Measurements from ENCODE around the gene DOK6. TPM values are rescaled to one million over a fixed set of nuclear protein-coding genes. Genes with fewer than 3 reads are reported as not detected.
A peak's percentile ranks its signal among the peaks of the same experiment; 100 is the strongest.

The DOK6 gene
- total RNA-seq, 1 donor from 2014 or later = 0.43 TPM

DNA sequence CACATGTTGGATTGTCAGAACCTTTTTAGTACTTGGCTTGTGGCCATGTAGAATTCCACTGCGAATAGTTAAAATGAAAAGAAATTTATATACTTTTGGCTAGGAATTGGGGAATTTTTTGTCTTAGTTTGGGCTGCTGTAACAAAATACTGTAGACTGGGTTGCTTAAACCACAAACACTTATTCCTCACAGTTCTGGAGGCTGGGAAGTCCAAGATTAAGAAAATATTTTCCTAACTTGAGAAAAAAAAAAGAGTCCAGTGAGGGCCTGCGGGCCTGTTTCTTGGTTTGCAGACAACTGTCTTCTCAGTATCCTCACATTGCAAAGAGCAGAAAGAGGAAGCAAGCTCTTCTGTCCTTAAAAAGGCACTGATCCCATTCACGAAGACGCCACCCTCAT is 465.1 kb downstream of the DOK6 start:
- no peak overlapping the region for H3K9ac ChIP-seq
- no peaks in the 10 kb centered on the region for H3K27me3 ChIP-seq
- H2AFZ ChIP-seq (replicated peaks) = no peak overlapping the region
- no peaks in the 10 kb centered on the region for H3K4me1 ChIP-seq
- H3K4me3 ChIP-seq = no peak overlapping the region
- no peak for DNase-seq (ENCODE audit: low spot score)
- TF ChIP-seq EZH2 (IDR thresholded peaks at IDR 0.05) = no peak
- TF ChIP-seq, protein P1, sequence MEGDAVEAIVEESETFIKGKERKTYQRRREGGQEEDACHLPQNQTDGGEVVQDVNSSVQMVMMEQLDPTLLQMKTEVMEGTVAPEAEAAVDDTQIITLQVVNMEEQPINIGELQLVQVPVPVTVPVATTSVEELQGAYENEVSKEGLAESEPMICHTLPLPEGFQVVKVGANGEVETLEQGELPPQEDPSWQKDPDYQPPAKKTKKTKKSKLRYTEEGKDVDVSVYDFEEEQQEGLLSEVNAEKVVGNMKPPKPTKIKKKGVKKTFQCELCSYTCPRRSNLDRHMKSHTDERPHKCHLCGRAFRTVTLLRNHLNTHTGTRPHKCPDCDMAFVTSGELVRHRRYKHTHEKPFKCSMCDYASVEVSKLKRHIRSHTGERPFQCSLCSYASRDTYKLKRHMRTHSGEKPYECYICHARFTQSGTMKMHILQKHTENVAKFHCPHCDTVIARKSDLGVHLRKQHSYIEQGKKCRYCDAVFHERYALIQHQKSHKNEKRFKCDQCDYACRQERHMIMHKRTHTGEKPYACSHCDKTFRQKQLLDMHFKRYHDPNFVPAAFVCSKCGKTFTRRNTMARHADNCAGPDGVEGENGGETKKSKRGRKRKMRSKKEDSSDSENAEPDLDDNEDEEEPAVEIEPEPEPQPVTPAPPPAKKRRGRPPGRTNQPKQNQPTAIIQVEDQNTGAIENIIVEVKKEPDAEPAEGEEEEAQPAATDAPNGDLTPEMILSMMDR (IDR thresholded peaks at IDR 0.05) = no peak
- TF ChIP-seq EZH2phosphoT487 (IDR thresholded peaks at IDR 0.05) = no peak
- no peaks in the 10 kb centered on the region for H3K79me2 ChIP-seq (ENCODE audit: low read depth)
- Mint-ChIP-seq H3K4me3 (no peak overlapping the region), H3K36me3 (no peaks in the 10 kb centered on the region), H3K4me1 (peaks cover 3% of the 10 kb centered on the region), H3K27ac (no peak overlapping the region), H3K27me3 (ENCODE audit: insufficient read depth, low read depth) (peaks cover 2% of the 10 kb centered on the region), H3K9me3 (no peaks in the 10 kb centered on the region)
- H4K20me1 ChIP-seq (ENCODE audit: low read depth) = no peaks in the 10 kb centered on the region
- H3K9me3 ChIP-seq (ENCODE audit: low read depth) = no peaks in the 10 kb centered on the region
- no peaks in the 10 kb centered on the region for H3F3A ChIP-seq (ENCODE audit: low read depth)
- no peak overlapping the region for H3K4me2 ChIP-seq
- H3K36me3 ChIP-seq = no peaks in the 10 kb centered on the region
- H3K27ac ChIP-seq = no peak overlapping the region

DNA sequence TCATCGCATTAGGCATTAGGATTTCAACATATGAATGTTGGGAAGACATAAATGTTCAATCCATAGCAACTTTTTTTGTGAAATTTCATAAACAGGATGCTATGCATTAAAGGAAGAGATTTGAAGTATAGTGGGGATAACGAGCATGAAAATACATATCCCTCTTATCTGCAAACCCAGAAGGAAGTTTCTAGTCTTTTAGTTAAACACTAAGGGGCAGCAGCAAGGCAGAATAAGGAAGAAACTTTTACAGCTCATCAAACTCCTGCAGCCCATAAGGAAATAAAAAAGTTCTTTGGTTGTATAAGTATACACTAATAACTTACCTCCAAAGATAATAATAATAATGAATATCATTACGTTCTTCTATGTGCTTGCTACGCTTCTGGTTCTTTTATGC is 465.5 kb downstream of the DOK6 start:
- Histone ChIP-seq H3K36me3 (no peaks in the 10 kb centered on the region), H2AFZ (replicated peaks) (no peak overlapping the region), H3K9ac (no peak overlapping the region), H3K79me2 (ENCODE audit: low read depth) (no peaks in the 10 kb centered on the region), H3K4me2 (no peak overlapping the region), H4K20me1 (ENCODE audit: low read depth) (no peaks in the 10 kb centered on the region), H3K27ac (no peak overlapping the region), H3K4me1 (no peaks in the 10 kb centered on the region), H3K4me3 (no peak overlapping the region), H3K9me3 (ENCODE audit: low read depth) (no peaks in the 10 kb centered on the region), H3K27me3 (no peaks in the 10 kb centered on the region), H3F3A (ENCODE audit: low read depth) (no peaks in the 10 kb centered on the region)
- H3K4me1 Mint-ChIP-seq = peaks cover 8% of the 10 kb centered on the region
- H3K36me3 Mint-ChIP-seq = no peaks in the 10 kb centered on the region
- DNase-seq (ENCODE audit: low spot score) = no peak
- no peaks in the 10 kb centered on the region for H3K9me3 Mint-ChIP-seq
- H3K27me3 Mint-ChIP-seq (ENCODE audit: insufficient read depth, low read depth) = peaks cover 3% of the 10 kb centered on the region
- no peak overlapping the region for H3K4me3 Mint-ChIP-seq
- no peak for TF ChIP-seq EZH2 (IDR thresholded peaks at IDR 0.05)
- TF ChIP-seq EZH2phosphoT487 (IDR thresholded peaks at IDR 0.05) = no peak
- TF ChIP-seq, protein P1 (IDR thresholded peaks at IDR 0.05) = no peak
- H3K27ac Mint-ChIP-seq = no peak overlapping the region

DNA sequence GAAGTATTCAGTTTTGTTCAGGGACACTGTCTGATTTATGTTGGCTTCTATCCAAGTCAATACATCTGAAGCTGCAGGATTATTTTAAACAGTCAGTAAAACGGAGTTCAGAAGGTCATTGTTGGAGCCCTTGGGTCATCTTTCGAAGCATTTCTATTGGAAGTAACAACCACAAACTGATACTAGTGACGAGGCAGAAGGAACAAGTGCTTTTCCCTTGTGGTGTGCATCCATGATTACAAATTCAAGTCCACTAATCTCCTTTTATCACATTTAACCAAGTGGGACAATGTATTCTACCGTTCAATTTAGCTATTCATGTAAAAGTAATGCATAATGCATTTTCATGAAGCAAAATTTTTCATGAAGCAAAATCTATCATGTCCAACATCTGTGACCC is 470.0 kb downstream of the DOK6 start:
- Histone ChIP-seq H3K4me2 (no peak overlapping the region), H4K20me1 (ENCODE audit: low read depth) (no peaks in the 10 kb centered on the region), H3K9ac (no peak overlapping the region), H3K36me3 (no peaks in the 10 kb centered on the region), H2AFZ (replicated peaks) (no peak overlapping the region), H3K27me3 (no peaks in the 10 kb centered on the region), H3K4me3 (no peak overlapping the region), H3K9me3 (ENCODE audit: low read depth) (no peaks in the 10 kb centered on the region), H3K27ac (no peak overlapping the region), H3K4me1 (no peaks in the 10 kb centered on the region), H3F3A (ENCODE audit: low read depth) (no peaks in the 10 kb centered on the region), H3K79me2 (ENCODE audit: low read depth) (no peaks in the 10 kb centered on the region)
- Mint-ChIP-seq H3K4me1 (peaks cover 26% of the 10 kb centered on the region), H3K27me3 (ENCODE audit: insufficient read depth, low read depth) (peaks cover 4% of the 10 kb centered on the region), H3K4me3 (no peak overlapping the region), H3K36me3 (no peaks in the 10 kb centered on the region), H3K27ac (peak overlapping the region; percentile 32), H3K9me3 (no peaks in the 10 kb centered on the region)
- TF ChIP-seq EZH2phosphoT487 (IDR thresholded peaks at IDR 0.05) = no peak
- no peak for TF ChIP-seq EZH2 (IDR thresholded peaks at IDR 0.05)
- TF ChIP-seq, protein P1 (IDR thresholded peaks at IDR 0.05) = no peak
- DNase-seq (ENCODE audit: low spot score) = no peak
